Activated CD8-positive, alpha-beta memory T cell treated with anti-CD3 and anti-CD28 coated beads for 48 hours (primary cell): ENCODE data around the gene RNLS.

Source experiments
- DNase-seq, 3 experiments: peaks; one replicate each; pipeline ENCODE4 v3.0.0-alpha.2; 2020; ENCODE audit warnings: low read depth in 2 of 3, low spot score in 2 of 3

The RNLS gene

DNA sequence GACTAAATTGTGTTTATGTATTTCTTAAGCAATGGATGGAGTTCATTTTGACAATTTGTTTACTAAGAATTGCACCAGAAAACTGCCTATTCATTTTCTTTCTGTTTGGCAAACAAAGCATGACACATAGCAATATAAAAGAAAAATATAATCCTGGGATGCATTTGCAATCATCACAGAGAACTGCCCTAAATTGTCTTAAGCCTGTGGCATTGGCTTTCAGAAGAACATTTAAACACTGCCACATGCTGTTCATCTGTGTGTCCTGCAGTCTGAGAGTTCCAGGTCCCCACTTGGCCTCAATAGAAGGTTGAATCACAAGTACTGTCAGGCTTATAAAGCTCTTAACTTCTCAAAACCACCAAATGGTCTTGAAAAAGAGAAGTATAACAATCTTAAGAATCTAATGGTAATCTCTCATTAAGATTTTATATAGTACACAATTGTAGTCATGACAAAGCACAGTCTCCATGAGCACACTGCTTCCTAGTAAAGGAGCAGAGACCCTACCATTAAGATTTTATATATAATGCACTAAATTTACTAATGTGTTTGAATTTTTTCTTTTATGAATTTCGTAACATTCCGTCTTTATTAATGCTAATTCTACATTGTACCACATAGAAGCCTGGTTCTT lies 29.9 kb downstream of the RNLS start:
- DNase-seq: no peak

DNA sequence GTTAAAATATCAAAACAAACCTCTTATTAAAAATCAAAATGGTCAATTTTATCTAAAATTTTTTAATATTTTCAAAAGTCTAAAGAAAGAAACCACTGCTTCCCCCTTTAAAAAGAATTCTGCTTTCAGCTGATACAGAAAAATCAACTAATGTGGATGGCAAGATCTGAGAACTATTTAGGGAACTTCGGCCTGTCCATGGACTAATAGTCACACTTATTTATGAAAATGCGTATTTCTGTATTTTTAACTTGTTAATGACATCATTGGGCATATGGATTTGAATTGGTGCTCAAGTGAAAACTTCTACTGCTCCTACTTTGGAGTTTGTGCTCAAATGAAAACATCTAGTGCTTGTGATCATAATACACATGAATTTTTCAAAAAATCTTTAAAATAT lies 31.9 kb downstream of the RNLS start:
- DNase-seq: no peak

DNA sequence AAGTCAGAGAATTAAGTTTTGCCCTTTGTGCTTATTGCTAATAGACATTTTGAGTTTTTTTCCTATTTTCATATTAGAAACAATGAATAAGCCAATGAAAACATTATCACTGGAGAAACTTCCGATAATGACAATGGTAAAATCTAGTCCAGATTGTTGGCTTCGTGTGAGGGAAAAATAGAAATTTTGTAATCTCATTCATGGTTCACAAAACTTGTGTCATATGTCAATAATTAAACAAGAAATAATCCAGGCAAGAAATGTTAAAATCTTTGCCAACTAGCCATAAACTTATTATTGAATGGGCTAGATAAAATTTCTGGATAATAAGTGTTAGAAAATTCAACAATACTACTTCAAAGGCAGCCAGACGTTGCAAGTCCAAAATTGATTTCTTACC lies 36.6 kb downstream of the RNLS start:
- no peak for DNase-seq

DNA sequence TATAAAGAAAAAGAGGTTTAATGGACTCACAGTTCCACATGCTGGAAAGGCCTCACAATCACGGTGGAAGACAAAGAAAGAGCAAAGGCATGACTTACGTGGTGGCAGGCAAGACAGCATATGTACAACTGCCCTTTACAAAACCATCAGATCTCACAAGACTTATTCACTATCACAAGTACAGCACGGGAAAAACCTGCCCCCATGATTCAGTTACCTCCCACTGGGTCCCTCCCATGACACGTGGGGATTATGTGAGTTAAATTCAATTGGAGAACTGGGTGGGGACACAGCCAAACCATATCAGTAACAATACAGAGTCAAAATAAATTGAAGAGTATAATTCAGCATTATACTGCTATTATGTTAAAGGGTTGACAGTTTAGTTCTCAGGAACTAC lies 37.8 kb downstream of the RNLS start:
- no peak for DNase-seq

DNA sequence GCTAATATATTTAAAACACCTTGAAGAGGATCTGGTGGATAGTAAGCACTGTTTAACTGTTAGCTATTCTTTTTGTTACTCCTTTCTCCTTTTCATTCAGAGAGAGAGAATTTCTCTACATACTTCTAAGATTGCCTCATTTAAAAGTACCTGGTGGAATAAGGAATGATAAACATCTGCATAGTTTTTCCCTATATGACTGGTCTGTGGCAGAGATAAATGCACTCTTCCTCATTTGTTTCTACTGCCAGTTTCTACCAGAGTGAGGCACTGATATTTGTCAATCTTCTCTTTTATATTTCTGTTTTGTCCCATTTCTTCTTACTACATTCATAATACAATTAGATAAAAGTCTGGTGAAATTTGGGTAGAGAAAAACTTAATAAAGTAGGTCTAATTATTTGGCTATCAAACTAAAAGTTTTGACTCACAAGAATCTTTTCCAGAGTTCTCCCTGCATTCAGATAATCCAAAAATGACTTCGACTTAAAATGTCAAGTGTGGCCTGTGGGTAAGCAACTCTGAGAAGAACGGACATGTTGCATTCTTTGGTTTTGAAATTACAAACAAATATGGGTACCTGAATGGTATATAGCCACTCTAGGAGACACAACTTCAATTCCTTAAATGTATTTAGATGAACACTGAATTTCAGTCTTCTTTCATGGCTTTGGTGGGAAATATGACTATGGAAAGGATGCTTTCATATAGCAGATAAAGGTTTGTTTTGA lies 38.8 kb downstream of the RNLS start:
- DNase-seq: no peak

DNA sequence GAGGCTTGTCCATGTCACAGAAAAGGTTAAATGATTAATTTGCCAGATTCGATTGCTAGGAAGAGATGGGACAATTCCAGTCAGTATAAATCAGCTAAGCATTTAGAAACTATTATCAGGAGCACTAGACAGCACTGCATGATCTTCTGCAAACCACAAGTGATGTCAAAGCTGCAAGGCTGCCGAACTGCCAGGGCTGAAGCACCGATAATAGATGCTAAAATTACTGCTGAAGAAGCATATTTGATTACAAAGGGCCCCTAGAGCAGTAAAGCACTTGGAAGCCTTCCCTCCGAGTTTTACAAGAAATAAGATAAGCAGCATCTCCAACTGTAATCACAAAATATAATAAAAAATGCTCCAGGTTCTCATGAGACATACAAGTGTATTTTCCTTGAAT lies 40.6 kb downstream of the RNLS start:
- no peak for DNase-seq

DNA sequence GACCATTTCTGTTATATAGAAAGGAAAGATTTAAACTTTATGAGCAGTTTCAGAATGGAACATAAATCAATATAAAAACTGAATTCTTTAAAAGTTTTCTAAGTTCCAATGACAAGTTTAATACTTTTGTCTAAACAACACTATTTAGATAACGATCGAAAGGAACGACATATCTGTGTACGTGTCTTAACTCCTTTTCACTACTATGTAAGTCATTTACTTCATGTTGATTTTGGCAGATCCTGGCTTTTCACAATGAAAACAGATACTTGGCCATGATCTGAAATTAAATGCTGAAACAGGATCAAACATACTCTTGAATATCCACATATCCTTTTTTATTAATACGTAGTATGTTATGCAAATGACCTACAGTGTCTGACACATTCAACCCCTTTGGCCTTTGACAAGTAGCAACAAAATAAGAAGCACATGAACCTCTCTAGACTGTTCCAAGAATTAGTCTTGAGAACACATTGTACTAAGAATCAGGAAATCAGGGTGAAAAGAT lies 41.9 kb downstream of the RNLS start:
- DNase-seq: no peak

DNA sequence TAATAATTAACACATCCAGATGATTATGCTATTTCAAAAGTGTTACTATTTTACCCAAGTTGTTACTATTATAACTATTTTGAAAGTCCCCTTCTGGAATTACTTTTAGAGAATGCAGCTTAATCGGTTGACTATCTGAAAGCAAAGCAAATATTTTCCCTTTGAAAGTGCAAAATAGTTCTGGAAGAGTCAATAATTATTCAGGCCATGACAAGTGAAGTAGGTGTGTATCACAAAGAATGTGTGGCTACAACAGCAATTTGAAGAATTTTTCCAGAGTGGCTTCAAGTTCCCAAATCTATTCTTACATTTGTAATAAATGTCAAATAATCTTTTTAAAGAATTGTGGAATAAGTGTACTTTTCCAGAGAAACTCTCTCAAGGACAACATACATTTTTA lies 42.8 kb downstream of the RNLS start:
- DNase-seq: no peak

DNA sequence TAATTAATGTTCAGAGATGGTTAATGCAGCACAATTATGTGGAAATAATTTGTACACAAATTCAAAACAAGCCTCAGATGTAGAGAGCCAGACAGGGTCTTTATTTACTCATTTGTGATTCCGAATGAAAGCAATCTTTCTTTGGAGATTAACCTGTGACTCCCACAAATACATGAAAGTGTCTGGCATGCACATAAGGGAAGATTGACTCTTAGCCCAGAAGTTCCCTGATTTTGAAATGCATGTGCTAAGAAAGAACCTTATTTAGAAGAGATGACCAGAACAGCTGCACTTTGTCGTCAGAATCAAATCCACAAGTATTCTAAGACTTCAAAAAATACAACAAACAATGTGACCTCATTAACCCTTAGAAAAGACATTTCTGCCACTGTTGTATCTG lies 45.1 kb downstream of the RNLS start:
- no peak for DNase-seq

DNA sequence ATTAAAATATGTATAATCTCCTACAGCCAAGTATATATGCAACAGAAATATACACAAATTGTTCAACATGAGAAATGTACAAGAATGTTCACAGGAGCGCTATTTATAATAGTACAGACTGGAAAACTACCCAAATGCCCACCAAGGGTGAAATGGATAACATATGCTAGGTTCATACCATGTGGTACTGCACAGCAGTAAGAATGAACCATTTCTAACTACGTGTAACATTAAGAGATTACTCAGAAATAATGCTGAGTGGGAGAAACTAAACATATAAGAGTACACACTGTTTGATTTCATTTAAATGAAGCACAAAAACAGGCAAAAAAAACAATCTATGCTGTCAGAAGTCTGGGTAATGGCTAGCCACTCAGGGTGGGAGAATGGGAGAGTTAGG lies 45.8 kb downstream of the RNLS start:
- DNase-seq: no peak

DNA sequence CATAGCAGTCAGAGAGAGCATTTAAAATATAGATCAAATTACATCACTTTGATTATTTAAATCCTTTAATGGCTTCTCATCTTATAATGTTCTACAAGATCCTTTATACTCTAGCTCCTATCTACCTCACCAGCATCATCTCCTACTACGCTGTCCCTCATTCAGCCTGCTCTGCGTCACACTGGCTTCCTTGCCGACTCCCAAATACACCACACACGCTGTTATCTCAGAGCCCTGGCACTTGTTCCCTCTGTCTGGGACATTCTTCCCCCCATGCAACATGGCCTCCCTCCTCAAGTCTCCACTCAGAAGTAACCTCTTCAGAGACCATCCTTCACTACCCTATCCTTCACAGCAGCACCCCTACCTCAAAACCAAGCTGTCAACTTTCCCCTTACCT lies 46.7 kb downstream of the RNLS start:
- DNase-seq: no peak

DNA sequence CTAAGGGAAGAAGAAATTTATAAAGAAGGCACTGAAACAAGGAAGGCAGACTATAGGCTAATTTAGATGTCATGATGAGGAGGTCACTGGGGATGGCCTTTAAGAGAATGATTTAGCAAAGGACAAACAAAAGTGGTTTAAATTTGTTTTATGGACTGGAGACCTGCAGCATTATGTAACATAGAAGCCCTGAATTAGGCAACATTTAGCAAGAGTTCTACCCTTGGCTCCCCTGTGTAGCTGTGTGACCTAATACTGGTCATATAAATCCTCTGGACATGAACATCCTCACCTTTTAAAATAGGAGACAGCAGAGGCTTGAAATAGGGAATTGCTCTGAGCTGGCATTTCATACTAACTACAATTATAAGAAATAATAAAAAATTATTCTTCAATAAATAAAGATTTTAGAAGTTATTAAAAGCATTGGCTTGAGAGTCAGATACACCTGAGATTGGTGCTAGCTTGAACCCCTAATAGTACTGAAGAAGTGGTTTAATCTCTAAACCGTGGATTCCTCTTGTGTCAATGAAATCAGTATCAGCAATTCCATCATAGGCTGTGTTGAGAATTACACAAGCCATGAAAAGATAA lies 48.9 kb downstream of the RNLS start:
- DNase-seq: no peak

DNA sequence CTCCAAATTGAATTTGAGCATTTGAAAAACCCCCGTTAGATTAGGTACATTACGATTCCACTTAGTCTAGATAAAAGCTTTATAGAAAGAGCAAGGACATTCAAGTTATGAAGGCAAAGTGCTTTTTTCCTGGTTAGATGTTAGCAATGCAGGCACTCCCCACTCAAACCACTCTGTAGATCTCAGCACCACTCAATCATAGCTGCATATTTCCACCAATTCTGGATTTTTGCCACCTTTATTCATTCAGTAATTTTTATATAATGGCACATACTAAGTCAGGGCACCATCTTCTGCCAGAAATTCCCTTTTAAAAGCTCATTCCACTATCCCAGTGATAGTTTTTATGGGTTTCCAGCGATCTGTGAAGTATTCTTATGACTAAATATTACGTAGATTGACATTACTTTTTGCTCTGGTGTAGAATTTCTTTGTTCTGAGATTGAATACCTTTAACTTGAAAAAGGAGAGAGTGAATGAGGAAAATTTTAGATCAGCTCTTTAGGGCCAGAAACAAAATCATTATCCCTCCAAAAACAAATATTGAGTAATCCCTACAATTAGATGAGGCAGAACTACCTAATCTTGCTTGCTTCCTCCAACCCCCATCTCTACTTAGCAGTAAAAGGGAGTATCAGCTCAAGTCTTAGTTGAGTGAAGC lies 51.6 kb downstream of the RNLS start:
- no peak for DNase-seq

DNA sequence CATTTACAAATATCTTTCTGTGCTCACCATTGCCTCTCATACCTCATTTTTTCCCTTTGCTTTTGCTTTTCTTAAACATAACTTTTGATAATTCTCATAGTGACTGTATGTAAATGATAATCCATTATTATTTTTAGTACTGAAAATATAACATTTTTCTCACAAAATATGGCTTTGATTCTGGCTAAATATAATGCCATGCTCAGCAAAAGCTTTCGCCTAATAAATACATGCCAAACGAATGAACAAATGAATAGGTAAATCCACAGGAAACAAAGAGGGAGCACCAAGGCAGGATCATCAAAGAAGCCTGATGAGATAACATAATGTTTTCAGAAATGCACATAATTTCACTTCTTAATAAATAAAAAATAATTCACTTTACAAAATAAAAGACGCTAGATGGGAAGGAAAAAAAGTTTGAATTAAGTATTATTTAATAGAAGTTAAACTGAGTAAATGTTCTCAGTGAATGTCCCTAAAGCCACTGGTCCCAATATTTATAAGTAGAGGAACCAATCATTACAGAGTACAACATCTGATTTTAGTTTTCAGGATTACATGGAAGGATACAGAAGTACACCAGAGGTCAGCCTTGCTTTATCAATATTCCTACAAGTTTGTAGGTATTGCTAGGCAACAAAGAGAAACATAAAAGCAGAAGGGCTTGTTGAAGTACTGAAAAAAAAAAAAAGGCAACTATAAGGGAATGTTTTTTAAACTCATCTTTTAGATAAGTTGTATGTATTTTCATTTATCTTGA lies 52.3 kb downstream of the RNLS start:
- no peak for DNase-seq

DNA sequence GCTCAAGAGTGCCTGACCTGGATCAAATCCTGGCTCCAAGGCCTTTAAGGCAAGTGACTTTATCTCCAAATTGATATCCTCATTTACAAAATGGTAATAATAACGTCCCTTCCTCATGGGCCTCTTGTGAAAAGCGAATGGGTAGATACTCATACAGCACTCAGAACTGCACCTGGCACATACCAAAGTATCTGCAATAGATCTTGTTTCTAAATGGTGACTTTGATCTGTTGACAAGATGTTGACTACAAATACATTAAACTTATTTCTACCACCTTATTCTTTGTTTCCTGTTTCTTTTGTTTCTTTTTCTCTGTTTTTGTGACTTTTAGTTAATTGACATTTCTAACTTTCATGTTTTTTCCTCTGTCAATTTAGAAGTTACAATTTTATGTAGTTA lies 53.0 kb downstream of the RNLS start:
- no peak for DNase-seq

DNA sequence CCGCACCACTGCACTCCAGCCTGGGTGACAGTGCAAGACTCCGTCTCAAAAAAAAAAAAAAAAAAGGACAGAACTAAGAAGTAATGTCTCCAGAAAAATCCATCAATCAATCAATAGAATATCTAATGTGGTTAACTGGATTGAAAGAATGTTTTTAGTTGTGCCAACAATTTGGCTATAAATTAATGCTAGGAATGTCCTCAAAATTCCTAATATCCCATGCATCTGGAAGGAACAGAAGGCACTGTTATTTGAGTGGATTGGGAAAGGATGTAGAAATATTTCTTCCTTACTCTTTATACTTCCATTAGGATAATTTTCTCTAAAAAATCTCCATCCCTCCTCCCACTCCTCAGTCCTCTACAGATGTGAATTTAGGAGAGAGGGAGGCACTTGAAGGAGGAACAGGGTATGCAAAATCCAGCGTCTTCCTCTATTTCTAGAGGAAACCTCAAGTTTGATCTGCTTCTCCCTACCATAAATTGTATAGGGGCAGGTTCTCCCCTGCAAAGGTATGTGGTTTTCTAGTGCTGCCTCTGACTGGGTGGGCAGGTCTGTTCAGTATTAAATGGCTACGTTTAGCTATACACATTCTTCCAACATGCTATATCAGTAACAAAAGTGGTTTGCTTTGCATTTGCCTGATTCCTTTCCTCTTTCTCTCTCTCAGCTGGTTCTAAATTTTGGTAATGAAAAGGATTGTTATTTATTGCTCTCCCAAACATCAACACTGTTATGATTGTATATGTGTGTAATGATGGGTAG lies 54.1 kb downstream of the RNLS start:
- no peak for DNase-seq

DNA sequence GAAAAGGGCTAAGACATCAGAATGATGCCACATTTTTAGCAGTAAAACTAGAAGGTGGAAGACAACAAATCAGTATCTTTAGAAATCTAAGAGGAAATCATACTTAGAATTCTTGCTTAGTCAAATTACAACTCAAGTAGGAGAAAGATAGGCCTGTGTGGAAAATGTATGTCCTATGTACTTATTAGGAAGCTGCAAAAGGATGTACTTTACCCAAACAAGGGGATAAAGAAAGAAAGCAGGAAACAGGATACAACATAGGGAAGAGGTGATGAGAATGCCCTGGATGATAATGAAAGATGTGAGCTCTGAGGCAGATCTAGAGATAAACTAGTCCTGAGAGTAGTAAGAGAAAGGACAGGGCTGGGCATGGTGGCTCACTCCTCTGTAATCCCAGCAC lies 54.9 kb downstream of the RNLS start:
- no peak for DNase-seq

DNA sequence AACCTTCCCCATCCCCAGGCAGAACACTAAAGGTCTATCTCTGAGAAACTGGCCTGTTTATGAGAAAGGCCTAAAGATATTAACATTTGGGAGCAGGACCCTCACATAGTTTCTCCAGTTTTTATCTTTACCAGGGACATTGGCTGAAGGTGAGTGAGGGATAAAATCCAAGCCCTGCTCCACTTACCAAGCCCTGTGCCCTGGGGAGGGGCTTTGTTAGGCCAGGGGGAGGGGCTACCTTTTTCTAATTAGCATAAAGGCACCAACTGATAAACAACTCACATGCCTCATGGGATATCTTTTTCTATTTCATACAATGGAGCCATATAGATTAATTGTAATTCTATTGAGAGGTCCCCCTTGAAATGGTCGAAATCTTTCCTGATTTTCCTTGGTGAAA lies 55.9 kb downstream of the RNLS start:
- DNase-seq: no peak

DNA sequence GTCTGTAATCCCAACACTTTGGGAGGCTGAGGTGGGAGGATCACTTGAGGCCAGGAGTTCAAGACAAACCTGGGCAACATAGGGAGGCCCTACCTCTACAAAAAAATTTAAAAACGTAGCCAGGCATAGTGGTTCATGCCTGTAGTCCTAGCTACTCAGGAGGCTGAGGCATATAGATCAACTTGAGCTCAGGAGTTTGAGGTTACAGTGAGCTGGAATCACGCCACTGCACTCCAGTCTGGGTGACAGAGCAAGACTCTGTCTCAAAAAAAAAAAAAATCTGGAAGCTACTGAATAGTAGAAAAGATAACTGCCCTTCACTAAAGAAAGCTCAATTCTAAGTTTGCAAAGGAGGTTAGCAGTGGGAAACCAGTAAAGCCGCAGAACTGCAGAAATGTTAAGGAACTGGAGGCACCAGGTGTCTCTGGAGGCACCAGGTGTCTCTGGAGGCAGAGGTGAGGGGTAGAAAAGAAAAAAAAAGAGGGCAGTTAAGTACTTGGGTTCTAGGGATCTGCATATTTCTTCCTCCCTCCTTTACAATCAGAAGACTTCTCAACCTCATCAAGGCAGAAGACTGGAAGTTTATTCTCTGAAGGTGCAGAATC lies 56.5 kb downstream of the RNLS start:
- no peak for DNase-seq

DNA sequence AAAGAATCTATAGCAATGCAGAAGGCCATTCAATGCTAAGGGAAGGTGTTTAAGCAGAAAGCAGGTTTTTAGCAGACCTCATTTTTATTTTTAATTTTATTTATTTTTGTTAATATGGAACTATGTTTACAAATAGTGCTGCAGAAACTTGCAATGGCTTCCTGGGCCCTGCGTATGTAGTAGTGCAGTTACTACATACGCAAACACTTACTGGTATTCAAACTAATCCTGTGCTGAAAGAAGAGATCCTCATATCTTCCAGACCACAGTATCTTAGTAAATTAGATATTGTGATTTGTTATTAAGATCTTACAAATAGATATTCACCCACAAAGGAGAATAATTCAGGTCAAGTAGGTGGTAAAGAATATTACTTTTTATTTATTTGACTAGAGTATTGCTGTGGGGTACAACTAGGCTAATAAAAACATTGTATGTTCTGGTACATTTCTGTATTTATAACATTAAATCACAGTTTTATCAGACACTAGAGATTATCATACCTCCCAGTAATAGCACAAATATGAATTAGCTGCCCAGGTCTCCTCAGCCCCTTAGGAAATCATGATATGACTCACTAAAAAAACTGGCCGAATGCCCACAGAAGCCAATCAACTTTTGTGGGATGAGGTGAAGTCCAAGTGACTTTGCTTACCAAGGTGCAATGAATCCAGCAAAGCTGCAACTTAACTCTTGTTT lies 57.6 kb downstream of the RNLS start:
- no peak for DNase-seq
